Epidermal melanocyte (primary cell): Measurements from ENCODE around the gene ABHD2.
"Not testable (repeated sequence)": the region's sequence is repeated elsewhere in the genome, so short reads cannot be mapped to it uniquely, and the experiment has no call there.

Experiments
- DNase-seq: peaks from one replicate; pipeline ENCODE4 v3.0.0; 2011; ENCODE audit warnings: low spot score; ENCODE audit not compliant: insufficient read length

ABHD2 gene

DNA sequence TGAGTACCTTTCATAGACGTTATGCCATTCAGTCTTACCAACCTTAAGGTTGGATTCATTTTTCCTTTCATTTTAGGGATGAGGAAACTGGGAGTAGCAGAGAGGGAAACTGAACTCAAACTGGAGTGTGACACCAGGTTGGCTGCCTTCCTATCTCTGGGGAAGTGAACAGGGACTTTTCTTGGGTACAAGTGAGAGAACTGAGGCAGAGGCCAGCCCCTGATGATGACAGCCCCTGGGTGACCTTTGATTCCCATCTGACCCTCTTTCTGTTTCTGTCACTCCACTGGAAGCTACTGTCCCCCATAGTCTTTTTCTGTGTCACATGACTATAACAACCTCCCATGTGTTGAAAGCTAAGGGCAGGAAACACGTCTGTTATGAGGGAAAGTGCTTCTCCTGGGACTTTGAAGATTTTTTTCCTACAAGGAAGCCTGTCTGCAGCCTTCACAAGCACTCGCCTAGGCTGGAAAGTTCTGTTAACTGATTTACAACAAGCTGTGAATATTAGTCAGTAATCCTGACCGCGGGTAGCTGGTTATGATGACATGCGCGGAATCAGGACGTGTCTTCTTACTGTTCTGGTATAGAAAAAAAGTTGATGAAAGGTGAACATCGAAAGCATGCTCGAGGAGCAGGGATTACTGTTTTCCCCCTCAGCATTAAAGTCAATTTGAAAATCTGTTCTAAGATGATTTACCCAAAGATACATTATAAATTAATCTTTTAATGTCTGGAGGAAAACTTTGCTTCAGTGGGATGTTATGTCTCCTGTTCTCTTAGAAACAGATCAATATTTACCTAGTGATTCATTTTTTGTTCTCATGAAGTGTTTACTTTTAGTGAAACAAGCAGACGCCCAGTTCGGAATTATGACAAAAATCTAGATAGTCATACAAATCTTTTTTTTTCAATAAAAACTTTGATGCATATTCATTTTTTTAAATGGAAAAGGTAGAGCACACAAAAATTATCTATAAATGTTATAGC, 31.5 kb downstream of the ABHD2 start:
- DNase-seq, result no peak

GRCh38 chr15:89120479-89121000, 32.3 kb downstream of the ABHD2 start:
- not testable (repeated sequence) for DNase-seq

DNA sequence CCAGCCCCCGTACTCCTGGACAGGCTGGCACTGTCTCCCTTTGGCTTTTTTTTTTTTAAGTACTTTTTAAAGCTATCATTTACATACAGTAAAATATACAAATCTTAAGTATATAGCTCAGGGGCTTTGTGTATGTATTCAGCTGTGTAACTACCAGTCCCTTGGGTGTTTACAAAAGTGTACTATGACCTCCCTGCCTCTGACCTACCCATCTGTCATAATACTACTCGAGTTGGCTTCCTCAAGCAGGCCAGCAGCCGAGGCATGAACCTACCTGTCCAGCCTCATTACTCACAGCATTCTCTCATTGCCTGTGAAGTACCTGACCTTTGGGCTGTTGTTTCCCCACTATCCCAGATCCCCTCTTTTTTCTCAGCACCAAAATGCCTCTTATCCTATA, 33.2 kb downstream of the ABHD2 start:
- DNase-seq, result no peak

- no peak for DNase-seq
These were observed 34.4 kb downstream of the ABHD2 start for GRCh38 chr15:89122505-89123180.

GRCh38 chr15:89123181-89123525, 34.9 kb downstream of the ABHD2 start:
- no peak for DNase-seq

GRCh38 chr15:89125088-89125826, 37.0 kb downstream of the ABHD2 start:
- no peak for DNase-seq

- DNase-seq, result no peak
These were observed 37.8 kb downstream of the ABHD2 start for GRCh38 chr15:89126009-89126408.

- DNase-seq, result no peak
These were observed 38.9 kb downstream of the ABHD2 start for GRCh38 chr15:89127054-89127702.

DNA sequence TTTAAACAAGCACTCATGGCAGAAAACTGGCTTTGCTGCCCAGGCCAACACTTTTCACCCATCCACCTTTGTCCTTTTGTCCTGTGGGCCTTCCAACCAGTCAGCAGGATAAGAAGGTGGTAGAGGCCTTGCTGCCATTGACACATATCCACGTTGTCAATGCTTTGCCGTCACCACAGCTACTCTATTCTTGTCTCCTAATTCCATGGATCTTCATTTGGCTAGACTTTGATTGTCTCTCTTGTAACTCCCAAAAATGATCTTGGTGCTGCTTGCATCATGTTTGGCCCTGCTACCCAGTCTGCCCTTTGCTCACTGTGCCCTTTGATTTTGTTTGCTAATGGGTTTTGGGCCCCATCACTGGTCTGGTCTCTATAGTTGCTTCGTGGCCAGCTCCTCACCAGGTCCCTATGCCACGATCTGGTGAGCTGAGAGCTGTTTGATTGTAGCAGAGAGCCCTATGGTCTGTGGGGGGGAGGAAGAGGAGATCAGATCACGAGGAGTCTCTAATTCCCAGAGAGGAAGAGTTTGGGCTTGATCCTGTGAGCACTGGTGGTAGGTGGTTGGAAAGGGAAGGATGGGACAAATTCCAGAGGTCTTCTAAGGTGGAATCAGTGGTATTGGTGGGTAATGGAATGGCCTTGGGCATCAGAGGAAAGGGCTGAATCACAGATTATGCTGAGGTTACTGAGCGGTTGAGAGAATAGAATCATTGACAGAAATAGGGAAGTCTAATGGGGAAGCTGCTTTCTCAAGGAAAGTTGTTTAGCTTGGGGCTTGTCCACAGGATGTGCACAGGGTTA, 40.3 kb downstream of the ABHD2 start:
- DNase-seq, result no peak

DNA sequence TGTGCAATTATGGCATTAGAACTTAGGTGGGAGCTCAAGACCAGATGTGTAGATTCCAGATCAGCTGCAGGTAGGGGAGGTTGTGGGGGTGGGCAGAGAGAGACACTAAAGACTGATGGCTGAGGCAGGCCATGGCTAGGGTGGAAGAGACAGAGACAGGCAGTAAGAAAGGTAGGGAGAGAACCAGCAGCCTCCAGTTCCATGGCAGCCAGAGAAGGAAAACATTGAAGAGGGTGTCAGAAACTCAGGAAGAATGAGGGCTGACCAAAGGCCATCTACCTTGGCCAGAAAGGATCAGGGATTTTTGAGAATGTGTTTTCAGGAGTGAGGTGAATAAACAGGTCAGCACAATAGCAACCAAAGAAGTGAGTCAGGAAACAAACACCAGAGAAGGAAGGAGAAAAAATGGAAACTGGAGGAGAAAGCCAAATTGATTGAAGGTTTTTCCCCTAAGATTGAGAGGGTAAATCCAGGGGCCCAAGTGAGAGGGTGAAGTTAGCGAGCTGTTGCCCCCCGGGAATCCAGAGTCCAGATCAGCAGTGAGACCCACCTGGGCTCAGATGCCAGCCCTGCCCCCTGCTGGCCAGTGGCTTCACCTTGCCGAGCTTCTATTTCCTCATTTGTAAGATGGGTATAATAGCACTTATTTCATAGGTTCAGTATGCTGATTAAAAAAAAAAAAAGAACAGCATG, 41.0 kb downstream of the ABHD2 start:
- DNase-seq, result no peak

- no peak for DNase-seq
These were observed 41.5 kb downstream of the ABHD2 start for GRCh38 chr15:89129816-89130134.

GRCh38 chr15:89130201-89130600, 41.9 kb downstream of the ABHD2 start:
- DNase-seq, result no peak

GRCh38 chr15:89131731-89132130, 43.5 kb downstream of the ABHD2 start:
- no peak for DNase-seq

DNA sequence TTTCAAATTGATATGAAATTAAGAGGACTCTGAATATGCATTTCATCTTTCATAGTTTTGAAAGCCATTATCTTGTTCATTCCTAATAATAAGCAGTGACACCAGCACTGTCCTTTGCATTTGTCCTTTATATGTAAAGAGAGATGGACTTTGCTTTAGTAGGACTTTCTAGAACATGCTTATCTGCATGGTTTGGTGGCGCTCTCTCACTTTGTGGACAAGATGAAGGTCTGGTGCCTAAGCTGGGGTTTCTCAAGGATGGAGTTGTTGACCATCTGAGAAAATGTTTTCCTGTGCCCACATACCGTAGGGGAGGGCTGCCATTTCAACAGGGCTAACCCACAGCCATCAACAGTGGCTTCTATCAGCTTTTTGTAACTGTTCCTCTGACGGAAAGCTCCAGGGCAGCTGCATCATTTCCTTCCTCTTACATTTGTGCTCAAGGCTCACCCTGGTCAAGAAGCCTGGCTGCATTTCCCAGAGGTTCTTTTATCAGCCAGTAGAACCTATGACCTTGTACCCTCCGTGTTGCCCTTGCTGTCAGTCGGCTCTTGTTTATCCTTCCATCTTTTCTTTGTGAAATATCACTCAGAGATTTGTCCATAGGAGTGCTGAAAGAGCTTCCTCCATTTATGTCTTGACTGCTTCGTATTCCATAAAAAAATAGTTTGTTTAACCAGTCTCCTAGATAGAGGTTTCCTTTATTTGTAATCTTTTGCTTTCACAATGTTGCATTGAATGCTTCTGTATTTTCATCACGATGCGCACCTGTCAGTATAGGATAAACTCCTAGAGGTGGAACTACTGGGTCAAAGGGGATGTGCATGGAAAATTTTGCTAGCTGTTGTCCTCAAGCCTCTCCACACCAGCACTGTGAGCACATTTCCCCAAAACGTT, 44.6 kb downstream of the ABHD2 start:
- no peak for DNase-seq

GRCh38 chr15:89135387-89136077, 47.3 kb downstream of the ABHD2 start:
- not testable (repeated sequence) for DNase-seq

DNA sequence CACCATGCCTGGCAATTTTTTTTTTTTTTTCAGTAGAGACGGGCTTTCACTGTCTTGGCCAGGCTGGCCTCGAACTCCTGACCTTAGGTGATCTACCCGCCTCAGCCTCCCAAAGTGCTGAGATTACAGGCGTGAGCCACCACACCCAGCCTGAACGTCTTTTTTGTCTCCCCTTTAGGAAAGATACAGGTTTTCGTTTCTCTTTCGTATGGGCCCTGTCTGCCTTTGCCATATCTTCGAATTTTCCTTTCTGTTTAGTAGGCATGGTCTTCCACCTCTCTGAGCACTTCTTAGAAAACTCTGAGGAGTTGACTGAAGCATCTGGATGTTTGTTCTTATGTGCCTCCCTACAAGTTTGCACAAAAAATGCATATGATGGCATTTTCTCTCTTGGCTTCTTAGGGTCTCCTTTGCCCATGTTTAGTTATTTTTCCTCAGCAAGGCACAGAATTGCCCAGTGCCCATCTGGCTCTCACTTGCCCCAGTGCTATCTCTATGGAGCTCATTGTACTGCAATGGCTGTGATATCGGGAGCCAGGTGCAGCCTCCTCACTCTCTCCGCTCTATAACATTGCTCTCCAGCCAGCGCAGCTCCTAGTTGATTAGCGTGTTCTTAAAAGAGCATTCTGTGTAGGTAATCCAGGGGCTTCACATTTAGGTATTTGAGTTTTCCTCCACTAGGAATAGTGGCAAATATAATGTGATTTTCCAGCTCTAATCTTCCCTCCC, 48.0 kb downstream of the ABHD2 start:
- no peak for DNase-seq
